Putamen (tissue), 1 donor: Measurements from ENCODE around the gene NT5M.

Experiments
- DNase-seq: peaks from one replicate; pipeline ENCODE4 v3.0.0-alpha.2; 2016; ENCODE audit warnings: low spot score

NT5M gene

DNA sequence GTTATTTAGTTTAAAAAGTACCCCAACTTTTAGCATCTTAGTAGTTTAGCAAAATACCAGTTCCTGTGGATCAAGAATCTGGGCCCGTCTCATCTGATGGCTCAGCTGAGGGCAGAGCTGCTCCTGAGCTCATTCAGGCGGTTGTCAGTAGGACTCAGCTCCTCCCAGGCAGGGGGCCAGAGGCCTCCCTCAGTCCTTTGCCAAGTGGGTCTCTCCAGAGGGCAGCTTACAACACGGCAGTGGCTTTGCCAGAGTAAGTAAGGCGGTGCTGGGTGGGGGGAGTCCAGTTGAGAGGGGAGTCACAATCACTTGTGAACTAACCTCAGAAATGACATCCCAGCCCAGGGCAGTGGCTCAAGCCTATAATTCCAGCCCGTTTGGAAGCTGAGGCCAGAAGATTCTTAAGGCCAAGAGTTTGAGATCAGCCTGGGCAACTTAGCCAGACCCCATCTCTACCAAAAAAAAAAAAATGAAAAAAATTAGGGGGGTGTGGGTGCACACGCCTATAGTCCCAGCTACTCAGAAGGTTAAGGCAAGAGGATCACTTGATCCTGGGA is 92.2 kb downstream of the NT5M start:
- no peak for DNase-seq

DNA sequence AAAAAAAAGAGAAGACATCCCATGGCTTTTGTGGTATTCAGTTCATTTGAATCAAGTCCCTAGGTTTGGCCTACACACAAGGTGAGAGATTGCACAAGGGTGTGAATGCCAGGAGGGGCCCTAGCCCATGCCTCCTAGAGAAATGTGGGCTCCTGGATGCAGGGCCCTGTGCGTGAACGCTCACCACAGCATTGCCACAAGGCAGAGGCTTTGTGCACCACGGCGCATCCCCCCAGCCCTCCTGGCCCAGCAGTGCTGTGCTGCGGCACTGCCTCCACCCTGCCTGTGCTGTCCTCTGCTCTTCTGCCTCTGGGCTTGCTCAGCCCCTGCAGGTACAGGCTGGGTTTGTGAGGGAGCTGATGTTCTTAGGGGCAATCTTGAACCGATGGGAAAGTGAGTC is 92.7 kb downstream of the NT5M start:
- no peak for DNase-seq
